Measurements from ENCODE around the gene DAZAP2. TPM values are rescaled to one million over a fixed set of nuclear protein-coding genes. Genes with fewer than 3 reads are reported as not detected.
"Not testable (repeated sequence)": the region's sequence is repeated elsewhere in the genome, so short reads cannot be mapped to it uniquely, and the experiment has no call there.

The DAZAP2 gene
- total RNA-seq, 1 donor from 2014 or later: 48.4 TPM

DNA sequence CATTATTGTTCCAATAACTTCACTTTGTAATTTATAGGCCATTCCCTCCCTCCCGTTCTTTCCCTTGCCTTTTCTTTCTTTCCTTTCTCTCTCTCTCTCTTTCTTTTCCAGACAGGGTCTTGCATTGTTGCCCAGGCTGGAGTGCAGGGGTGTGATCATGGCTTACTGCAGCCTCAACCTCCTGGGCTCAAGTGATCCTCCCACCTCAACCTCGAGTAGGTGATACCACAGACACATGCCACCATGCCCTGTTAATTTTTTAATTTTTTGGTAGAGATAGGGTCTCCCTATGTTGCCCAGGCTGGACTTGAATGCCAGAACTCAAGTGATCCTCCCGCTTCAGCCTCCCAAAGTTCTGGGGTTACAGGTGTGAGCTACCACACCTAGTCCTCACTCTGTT is 14.0 kb upstream of the DAZAP2 start:
- Mint-ChIP-seq H3K4me3 (no peak overlapping the region), H3K4me1 (peaks cover 9% of the 10 kb centered on the region), H3K27ac (no peak overlapping the region), H3K36me3 (no peaks in the 10 kb centered on the region), H3K27me3 (ENCODE audit: insufficient read depth, low read depth) (peaks cover 2% of the 10 kb centered on the region), H3K9me3 (no peaks in the 10 kb centered on the region)
- Histone ChIP-seq H3K4me2 (no peak overlapping the region), H3K36me3 (no peaks in the 10 kb centered on the region), H2AFZ (replicated peaks) (no peak overlapping the region), H3F3A (ENCODE audit: low read depth) (peaks cover 6% of the 10 kb centered on the region), H3K79me2 (ENCODE audit: low read depth) (no peaks in the 10 kb centered on the region), H3K4me3 (no peak overlapping the region), H3K27ac (no peak overlapping the region), H3K9ac (no peak overlapping the region), H3K27me3 (no peaks in the 10 kb centered on the region), H3K9me3 (ENCODE audit: low read depth) (no peaks in the 10 kb centered on the region), H4K20me1 (ENCODE audit: low read depth) (no peaks in the 10 kb centered on the region), H3K4me1 (no peaks in the 10 kb centered on the region)
- DNase-seq (ENCODE audit: low spot score): no peak
- no peak for TF ChIP-seq EZH2 (IDR thresholded peaks at IDR 0.05)
- TF ChIP-seq, protein P1, sequence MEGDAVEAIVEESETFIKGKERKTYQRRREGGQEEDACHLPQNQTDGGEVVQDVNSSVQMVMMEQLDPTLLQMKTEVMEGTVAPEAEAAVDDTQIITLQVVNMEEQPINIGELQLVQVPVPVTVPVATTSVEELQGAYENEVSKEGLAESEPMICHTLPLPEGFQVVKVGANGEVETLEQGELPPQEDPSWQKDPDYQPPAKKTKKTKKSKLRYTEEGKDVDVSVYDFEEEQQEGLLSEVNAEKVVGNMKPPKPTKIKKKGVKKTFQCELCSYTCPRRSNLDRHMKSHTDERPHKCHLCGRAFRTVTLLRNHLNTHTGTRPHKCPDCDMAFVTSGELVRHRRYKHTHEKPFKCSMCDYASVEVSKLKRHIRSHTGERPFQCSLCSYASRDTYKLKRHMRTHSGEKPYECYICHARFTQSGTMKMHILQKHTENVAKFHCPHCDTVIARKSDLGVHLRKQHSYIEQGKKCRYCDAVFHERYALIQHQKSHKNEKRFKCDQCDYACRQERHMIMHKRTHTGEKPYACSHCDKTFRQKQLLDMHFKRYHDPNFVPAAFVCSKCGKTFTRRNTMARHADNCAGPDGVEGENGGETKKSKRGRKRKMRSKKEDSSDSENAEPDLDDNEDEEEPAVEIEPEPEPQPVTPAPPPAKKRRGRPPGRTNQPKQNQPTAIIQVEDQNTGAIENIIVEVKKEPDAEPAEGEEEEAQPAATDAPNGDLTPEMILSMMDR (IDR thresholded peaks at IDR 0.05): no peak
- no peak for TF ChIP-seq EZH2phosphoT487 (IDR thresholded peaks at IDR 0.05)

DNA sequence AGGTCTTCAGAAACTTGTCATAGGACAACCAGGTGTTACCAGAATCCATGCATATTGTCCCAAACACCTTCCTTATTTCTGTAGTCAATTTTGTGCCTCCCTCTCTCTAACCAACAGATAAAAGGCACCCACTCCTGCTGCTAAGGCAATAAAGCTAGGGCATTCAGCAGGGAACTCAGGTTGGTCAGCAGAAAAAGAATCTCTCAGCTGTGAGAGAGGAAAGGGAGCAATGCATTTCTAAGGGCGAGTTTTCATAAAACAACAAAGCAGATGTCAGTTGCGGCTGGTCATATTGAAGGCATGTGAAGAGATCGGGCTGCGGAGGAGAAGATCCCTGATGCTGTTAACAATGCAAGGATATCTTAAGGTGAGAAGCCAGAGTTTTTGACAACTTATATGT is 13.4 kb upstream of the DAZAP2 start:
- Histone ChIP-seq H3K79me2 (ENCODE audit: low read depth) (no peaks in the 10 kb centered on the region), H2AFZ (replicated peaks) (no peak overlapping the region), H3K4me2 (no peak overlapping the region), H3K4me1 (no peaks in the 10 kb centered on the region), H3K4me3 (no peak overlapping the region), H3K27me3 (no peaks in the 10 kb centered on the region), H3K9me3 (ENCODE audit: low read depth) (no peaks in the 10 kb centered on the region), H3K36me3 (no peaks in the 10 kb centered on the region), H3K9ac (no peak overlapping the region), H4K20me1 (ENCODE audit: low read depth) (no peaks in the 10 kb centered on the region), H3F3A (ENCODE audit: low read depth) (no peaks in the 10 kb centered on the region), H3K27ac (no peak overlapping the region)
- Mint-ChIP-seq H3K27ac (no peak overlapping the region), H3K9me3 (no peaks in the 10 kb centered on the region), H3K4me1 (peaks cover 9% of the 10 kb centered on the region), H3K36me3 (no peaks in the 10 kb centered on the region), H3K27me3 (ENCODE audit: insufficient read depth, low read depth) (peaks cover 2% of the 10 kb centered on the region), H3K4me3 (no peak overlapping the region)
- no peak for DNase-seq (ENCODE audit: low spot score)
- TF ChIP-seq, protein P1 (IDR thresholded peaks at IDR 0.05): no peak
- no peak for TF ChIP-seq EZH2 (IDR thresholded peaks at IDR 0.05)

GRCh38 chr12:51225771-51226170 is 12.9 kb upstream of the DAZAP2 start:
- Histone ChIP-seq H3K9ac (no peak overlapping the region), H3K27me3 (no peaks in the 10 kb centered on the region), H3K27ac (no peak overlapping the region), H4K20me1 (ENCODE audit: low read depth) (no peaks in the 10 kb centered on the region), H3K79me2 (ENCODE audit: low read depth) (no peaks in the 10 kb centered on the region), H3K4me1 (no peaks in the 10 kb centered on the region), H3K4me3 (no peak overlapping the region), H3K4me2 (no peak overlapping the region), H3F3A (ENCODE audit: low read depth) (no peaks in the 10 kb centered on the region), H3K36me3 (no peaks in the 10 kb centered on the region), H3K9me3 (ENCODE audit: low read depth) (no peaks in the 10 kb centered on the region), H2AFZ (replicated peaks) (no peak overlapping the region)
- Mint-ChIP-seq H3K27me3 (ENCODE audit: insufficient read depth, low read depth) (peaks cover 2% of the 10 kb centered on the region), H3K36me3 (no peaks in the 10 kb centered on the region), H3K27ac (no peak overlapping the region), H3K4me1 (peaks cover 9% of the 10 kb centered on the region), H3K9me3 (no peaks in the 10 kb centered on the region), H3K4me3 (peak overlapping the region; percentile 39)
- TF ChIP-seq EZH2 (IDR thresholded peaks at IDR 0.05) (no peak), EZH2phosphoT487 (IDR thresholded peaks at IDR 0.05) (no peak)
- TF ChIP-seq, protein P1 (IDR thresholded peaks at IDR 0.05): no peak
- no peak for DNase-seq (ENCODE audit: low spot score)

DNA sequence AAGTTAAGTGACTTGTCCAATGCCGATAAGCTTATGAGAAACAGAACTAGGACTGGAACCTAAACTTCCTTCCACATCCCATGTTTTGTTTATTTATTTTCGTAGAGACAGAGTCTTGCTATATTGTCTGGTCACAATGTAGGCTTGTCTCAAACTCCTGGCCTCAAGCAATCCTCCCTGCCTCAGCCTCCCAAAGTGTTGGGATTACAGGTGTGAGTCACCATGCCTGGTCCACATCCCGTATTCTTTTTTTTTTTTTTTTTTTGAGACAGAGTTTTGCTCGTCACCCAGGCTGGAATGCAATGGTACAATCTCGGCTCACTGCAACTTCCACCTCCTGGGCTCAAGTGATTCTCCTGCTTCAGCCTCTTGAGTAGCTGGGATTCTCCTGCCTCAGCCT is 11.5 kb upstream of the DAZAP2 start:
- not testable (repeated sequence) for H3K27me3 ChIP-seq; H3K9me3 ChIP-seq (ENCODE audit: low read depth); H2AFZ ChIP-seq (replicated peaks); H3K36me3 ChIP-seq; H3F3A ChIP-seq (ENCODE audit: low read depth); H3K4me3 Mint-ChIP-seq; H3K36me3 Mint-ChIP-seq; H3K9ac ChIP-seq; H3K79me2 ChIP-seq (ENCODE audit: low read depth); DNase-seq (ENCODE audit: low spot score); H3K4me2 ChIP-seq; H3K4me1 ChIP-seq; H3K27me3 Mint-ChIP-seq (ENCODE audit: insufficient read depth, low read depth); H3K4me3 ChIP-seq; H3K9me3 Mint-ChIP-seq; H3K27ac Mint-ChIP-seq; H4K20me1 ChIP-seq (ENCODE audit: low read depth); H3K27ac ChIP-seq; H3K4me1 Mint-ChIP-seq

All from neural progenitor cell (in vitro differentiated cells).